ENCODE measurements around the gene SMYD2.
A peak's percentile ranks its signal among the peaks of the same experiment; 100 is the strongest.

Gene SMYD2

DNA sequence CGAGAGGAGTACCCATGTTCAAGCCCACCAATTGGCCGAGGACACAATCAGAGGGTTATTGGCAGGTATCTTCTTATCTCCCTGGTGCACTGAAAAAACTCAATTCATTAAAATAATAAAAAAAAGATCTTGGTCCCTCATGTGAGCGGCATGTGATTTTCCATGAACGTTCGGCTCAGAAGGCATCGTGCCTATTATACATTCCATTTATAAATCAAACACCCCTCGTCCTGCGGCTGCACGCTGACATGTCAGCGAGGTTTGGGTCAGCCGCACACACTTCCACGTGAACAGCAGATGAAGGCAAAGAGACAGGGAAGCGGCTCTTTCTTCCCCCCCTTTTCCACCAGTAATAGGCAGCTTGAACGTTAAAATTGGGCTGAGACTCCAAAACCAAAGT lies 31.3 kb upstream of the SMYD2 start:
- ATAC-seq (ENCODE audit: low read depth), result no peak
- TF ChIP-seq, protein P1, sequence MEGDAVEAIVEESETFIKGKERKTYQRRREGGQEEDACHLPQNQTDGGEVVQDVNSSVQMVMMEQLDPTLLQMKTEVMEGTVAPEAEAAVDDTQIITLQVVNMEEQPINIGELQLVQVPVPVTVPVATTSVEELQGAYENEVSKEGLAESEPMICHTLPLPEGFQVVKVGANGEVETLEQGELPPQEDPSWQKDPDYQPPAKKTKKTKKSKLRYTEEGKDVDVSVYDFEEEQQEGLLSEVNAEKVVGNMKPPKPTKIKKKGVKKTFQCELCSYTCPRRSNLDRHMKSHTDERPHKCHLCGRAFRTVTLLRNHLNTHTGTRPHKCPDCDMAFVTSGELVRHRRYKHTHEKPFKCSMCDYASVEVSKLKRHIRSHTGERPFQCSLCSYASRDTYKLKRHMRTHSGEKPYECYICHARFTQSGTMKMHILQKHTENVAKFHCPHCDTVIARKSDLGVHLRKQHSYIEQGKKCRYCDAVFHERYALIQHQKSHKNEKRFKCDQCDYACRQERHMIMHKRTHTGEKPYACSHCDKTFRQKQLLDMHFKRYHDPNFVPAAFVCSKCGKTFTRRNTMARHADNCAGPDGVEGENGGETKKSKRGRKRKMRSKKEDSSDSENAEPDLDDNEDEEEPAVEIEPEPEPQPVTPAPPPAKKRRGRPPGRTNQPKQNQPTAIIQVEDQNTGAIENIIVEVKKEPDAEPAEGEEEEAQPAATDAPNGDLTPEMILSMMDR (IDR thresholded peaks at IDR 0.05; ENCODE audit: poor library complexity, severe bottlenecking), result no peak
- no peaks in the 10 kb centered on the region for H3K9me3 ChIP-seq (ENCODE audit: severe bottlenecking)

DNA sequence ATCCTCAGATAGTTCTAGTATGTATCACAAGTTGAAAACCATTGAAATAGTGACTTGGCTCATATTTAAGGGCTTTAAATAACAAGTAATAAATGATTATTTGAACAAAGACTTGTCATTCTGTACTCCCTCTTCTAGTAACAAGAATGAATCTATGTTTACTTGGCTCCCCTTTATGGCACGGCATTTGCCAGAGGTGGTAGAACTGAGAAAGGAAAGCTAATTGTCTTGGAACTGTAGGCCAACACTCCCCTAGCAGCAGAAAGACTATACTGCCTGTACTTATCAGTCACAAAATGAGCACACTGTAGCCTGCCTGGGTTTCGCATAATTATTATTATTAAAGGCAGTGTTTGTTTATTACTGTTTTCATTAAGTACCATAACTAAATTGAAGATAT lies 29.6 kb upstream of the SMYD2 start:
- Histone ChIP-seq H3K27ac (ENCODE audit: poor library complexity, severe bottlenecking) (no peak overlapping the region), H3K4me3 (ENCODE audit: severe bottlenecking) (no peak overlapping the region), H3K4me1 (ENCODE audit: insufficient read depth, poor library complexity, severe bottlenecking) (no peaks in the 10 kb centered on the region), H3K9me3 (ENCODE audit: severe bottlenecking) (no peaks in the 10 kb centered on the region), H3K27me3 (ENCODE audit: insufficient read depth, poor library complexity, severe bottlenecking) (no peaks in the 10 kb centered on the region), H3K36me3 (ENCODE audit: low read depth) (no peaks in the 10 kb centered on the region)
- TF ChIP-seq, protein P1 (IDR thresholded peaks at IDR 0.05; ENCODE audit: poor library complexity, severe bottlenecking), result no peak
- no peak for ATAC-seq (ENCODE audit: low read depth)
- DNase-seq (ENCODE audit: low spot score), result no peak

More for the DNA sequence above, 31.3 kb upstream of the SMYD2 start:
- H3K36me3 ChIP-seq (ENCODE audit: low read depth), result no peaks in the 10 kb centered on the region
- no peak overlapping the region for H3K27ac ChIP-seq (ENCODE audit: poor library complexity, severe bottlenecking)
- no peaks in the 10 kb centered on the region for H3K4me1 ChIP-seq (ENCODE audit: insufficient read depth, poor library complexity, severe bottlenecking)
- no peaks in the 10 kb centered on the region for H3K27me3 ChIP-seq (ENCODE audit: insufficient read depth, poor library complexity, severe bottlenecking)
- H3K4me3 ChIP-seq (ENCODE audit: severe bottlenecking), result no peak overlapping the region
- DNase-seq (ENCODE audit: low spot score), result no peak

DNA sequence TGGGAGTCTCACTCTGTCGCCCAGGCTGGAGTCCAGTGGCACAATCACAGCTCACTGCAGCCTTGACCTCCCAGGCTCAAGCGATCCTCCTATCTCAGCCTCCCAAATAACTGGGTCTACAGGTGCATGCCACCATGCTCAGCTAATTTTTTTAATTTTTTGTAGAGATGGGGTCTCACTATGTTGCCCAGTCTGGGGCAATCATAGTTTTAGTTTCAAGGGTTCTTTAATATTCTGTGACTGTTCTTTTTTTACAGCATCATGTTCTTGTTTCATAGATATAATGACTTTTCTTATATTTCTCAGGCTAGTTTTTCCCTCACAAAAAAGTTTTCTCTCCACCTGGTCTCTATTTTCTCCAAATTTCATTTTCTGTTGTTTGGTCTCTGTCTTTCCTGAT lies 25.4 kb upstream of the SMYD2 start:
- no peak overlapping the region for H3K4me3 ChIP-seq (ENCODE audit: severe bottlenecking)
- no peak for ATAC-seq (ENCODE audit: low read depth)
- no peaks in the 10 kb centered on the region for H3K36me3 ChIP-seq (ENCODE audit: low read depth)
- no peaks in the 10 kb centered on the region for H3K27me3 ChIP-seq (ENCODE audit: insufficient read depth, poor library complexity, severe bottlenecking)
- H3K4me1 ChIP-seq (ENCODE audit: insufficient read depth, poor library complexity, severe bottlenecking), result no peaks in the 10 kb centered on the region
- no peak overlapping the region for H3K27ac ChIP-seq (ENCODE audit: poor library complexity, severe bottlenecking)
- no peak for DNase-seq (ENCODE audit: low spot score)
- TF ChIP-seq, protein P1 (IDR thresholded peaks at IDR 0.05; ENCODE audit: poor library complexity, severe bottlenecking), result no peak
- H3K9me3 ChIP-seq (ENCODE audit: severe bottlenecking), result no peaks in the 10 kb centered on the region

DNA sequence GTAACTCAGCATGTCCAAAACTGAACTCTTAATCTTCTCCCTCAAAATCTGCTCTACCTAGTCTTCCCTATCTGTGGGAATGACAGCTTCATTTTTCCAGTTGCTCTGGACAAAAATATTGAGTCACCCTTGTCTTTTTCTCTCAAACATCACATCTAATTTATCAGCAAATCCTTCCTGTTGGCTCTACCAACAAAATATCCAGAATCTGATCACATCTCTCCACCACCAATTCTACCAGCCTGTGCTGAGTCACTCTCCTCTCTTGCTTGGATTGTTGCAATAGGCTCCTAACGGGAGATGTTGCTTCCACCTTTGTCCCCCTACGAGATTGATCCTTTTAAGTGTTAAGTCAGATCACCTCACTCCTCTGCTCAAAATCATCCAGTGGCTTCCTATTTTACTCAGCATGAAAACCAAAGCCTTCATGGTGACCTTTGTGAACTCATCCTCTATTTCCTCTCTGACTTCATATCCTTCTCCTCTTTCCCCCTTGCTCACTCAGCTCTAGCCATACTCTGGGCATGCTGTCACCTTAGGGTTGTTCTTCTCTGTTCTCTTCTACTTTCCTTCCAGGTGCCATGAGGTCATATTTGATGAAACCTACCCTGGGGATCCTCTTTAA lies 21.5 kb upstream of the SMYD2 start:
- Histone ChIP-seq H3K9me3 (ENCODE audit: severe bottlenecking) (no peaks in the 10 kb centered on the region), H3K4me1 (ENCODE audit: insufficient read depth, poor library complexity, severe bottlenecking) (no peaks in the 10 kb centered on the region), H3K27ac (ENCODE audit: poor library complexity, severe bottlenecking) (no peak overlapping the region), H3K4me3 (ENCODE audit: severe bottlenecking) (no peak overlapping the region), H3K36me3 (ENCODE audit: low read depth) (no peaks in the 10 kb centered on the region), H3K27me3 (ENCODE audit: insufficient read depth, poor library complexity, severe bottlenecking) (no peaks in the 10 kb centered on the region)
- TF ChIP-seq, protein P1 (IDR thresholded peaks at IDR 0.05; ENCODE audit: poor library complexity, severe bottlenecking), result no peak
- 0 out of 3 replicates have a peak, but pooled peaks have one; percentile 40 for ATAC-seq (ENCODE audit: low read depth)
- DNase-seq (ENCODE audit: low spot score), result no peak

DNA sequence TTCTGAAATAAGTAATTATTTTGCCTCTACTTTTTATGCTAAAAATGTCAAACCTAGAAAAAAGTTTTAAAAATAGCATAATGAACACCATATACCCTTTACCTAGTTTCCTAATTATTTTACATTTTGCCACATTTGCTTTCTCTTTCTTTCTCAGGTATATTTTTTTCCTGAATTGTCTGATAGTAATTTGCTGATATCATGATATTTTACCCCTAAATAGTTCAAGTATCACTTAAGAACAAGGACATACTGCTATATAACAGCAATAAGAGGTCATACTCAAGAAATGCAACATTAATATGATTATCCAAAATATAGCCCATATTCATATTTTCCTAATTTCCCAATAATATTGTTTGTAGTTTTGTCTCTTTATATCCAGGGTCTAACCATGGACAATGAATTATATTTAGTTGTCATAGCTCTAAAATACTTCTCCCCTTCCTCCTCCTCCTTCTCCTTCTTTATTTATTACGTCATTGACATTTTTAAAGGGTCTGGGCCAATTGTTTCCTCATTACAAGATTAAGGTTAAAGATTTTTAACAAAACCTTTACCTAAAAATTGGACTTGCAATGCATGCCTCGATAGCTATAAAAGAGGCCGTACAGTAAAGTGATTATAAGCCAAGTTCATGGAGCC lies 20.3 kb upstream of the SMYD2 start:
- TF ChIP-seq, protein P1 (IDR thresholded peaks at IDR 0.05; ENCODE audit: poor library complexity, severe bottlenecking), result no peak
- no peak overlapping the region for H3K27ac ChIP-seq (ENCODE audit: poor library complexity, severe bottlenecking)
- ATAC-seq (ENCODE audit: low read depth), result no peak

More for the DNA sequence above, 20.3 kb upstream of the SMYD2 start:
- Histone ChIP-seq H3K9me3 (ENCODE audit: severe bottlenecking) (no peaks in the 10 kb centered on the region), H3K27me3 (ENCODE audit: insufficient read depth, poor library complexity, severe bottlenecking) (no peaks in the 10 kb centered on the region), H3K36me3 (ENCODE audit: low read depth) (no peaks in the 10 kb centered on the region), H3K4me3 (ENCODE audit: severe bottlenecking) (no peak overlapping the region), H3K4me1 (ENCODE audit: insufficient read depth, poor library complexity, severe bottlenecking) (no peaks in the 10 kb centered on the region)
- no peak for DNase-seq (ENCODE audit: low spot score)
